ENCODE data around the gene SEC22A.
A peak's percentile ranks its signal among the peaks of the same experiment; 100 is the strongest.

The SEC22A gene

DNA sequence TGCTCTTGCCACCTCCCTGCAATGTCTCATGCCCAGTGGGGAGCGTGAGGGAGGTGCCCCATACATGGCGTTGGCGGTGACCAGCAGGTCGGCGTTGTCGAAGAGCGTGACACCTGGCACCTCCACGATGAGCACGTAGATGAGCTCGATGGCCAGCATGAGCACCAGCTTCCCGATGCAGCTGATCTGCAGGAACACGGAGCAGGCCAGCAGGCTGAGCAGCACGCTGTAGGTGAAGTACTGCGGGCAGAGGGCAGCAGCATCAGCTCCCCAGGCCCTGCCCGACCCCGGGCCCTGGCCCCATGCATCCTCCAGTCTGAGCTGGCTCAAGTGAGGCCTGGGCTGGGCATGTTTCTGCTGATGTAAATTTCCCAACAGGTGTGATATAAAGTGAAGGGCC lies 98.3 kb downstream of the SEC22A start:
- intact Hi-C loops (cut with DNase I), result no loop called here
- DNase-seq, result peak in 2 of 10 donors; percentile 46 to 64

GRCh38 chr3:123300583-123300982 lies 98.8 kb downstream of the SEC22A start:
- intact Hi-C loops (cut with DNase I), result no loop called here
- DNase-seq, result peak in 2 of 10 donors; percentile 22 to 61

DNA sequence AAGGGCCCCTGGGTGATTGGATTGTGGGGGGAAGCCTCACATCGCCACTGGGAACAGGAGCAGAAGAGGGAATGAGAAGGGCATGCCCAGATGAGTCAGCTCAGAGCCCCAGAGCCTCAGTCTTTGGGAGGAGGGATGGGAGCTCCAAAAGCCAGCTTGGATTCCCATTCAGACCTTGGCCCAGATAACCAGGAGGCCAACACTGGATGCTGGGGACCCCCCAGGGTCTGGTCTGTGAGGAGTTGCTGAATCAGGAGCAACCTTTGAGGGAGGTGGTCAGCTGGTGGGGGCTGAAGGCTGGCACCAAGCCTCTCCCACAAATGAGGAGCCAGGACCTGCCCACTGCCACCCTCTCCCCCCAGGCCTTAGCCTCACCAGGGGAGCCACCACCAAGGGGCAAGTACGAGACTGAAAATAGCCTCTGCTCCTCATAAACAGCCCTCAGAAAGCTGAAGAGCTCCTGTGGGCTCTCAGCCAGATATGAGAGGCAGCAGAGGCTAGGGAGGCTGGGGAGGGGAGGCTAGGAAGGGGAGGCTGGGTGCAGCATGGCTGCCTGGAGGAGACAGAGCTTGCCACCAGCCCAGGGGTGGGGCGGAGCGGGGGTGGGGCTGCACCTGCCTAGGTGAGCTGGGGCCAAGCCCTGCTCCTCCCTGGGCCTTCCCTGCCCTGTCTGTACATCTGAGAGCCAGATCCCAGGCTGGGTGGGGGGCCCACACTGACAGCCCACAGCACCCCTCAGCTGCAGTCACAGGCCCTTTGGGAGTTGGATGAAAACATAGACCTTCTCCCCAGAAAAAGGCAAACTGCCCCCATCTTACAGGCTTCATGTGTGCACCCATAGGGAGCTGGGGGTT lies 99.8 kb downstream of the SEC22A start:
- peak in 3 of 10 donors; percentile 39 to 45 (median 44) for DNase-seq
- intact Hi-C loops (cut with DNase I), result no loop called here

DNA sequence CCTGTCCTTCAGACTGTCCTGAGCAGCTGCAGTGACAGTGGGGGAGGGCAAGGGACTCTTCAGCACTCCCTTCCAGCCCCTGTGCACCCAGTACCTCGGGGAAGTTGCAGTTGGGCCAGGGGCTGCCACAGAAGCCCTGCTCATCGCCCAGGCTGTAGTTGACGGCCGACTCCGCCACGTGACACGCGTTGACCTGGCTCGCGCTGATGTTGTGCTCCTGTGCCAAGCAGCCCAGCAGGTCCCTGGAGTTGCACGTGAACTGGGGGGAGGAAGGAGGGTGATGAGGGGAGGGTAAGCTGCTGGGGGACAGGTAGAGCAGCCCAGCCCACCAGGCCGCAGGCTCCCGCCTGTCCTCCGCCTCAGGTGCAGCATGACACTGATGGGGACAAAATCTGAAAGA lies 101.2 kb downstream of the SEC22A start:
- peak in 3 of 10 donors; percentile 44 to 78 (median 64) for DNase-seq
- intact Hi-C loops (cut with DNase I), result no loop called here

DNA sequence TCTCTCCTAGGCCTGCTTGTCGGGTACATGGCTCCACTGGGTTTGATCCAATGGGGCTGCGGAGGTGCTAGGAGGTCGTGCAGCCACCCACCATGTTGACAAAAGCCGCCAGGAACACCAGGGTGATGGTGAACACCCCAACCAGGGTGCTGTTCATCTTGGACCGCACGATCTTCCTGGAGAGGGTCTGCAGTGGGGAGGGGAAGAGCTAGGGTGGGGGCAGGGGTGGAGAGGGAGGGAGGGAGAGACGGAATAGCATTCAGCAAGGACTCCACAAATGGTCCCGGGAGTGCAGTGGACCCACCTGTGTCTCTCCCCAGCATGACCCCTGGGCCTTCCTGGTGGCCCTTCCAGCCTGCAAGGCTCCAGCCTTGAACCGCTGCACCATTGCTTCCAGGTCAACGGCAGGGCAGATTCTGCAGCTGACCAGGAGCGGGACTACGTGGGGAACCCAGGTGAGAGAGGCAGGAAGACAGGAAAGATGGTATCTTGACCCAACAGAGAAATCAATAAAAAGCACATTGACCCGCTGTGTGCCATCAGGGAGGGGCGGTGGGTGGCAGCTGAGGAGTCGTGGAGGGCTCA lies 102.3 kb downstream of the SEC22A start:
- intact Hi-C loops (cut with DNase I), result no loop called here
- peak in 3 of 10 donors; percentile 25 to 47 (median 46) for DNase-seq

- DNase-seq, result peak in 2 of 10 donors; percentile 50 to 74
- intact Hi-C loops (cut with DNase I), result no loop called here
Measured at GRCh38 chr3:123305192-123305591, 103.4 kb downstream of the SEC22A start.

DNA sequence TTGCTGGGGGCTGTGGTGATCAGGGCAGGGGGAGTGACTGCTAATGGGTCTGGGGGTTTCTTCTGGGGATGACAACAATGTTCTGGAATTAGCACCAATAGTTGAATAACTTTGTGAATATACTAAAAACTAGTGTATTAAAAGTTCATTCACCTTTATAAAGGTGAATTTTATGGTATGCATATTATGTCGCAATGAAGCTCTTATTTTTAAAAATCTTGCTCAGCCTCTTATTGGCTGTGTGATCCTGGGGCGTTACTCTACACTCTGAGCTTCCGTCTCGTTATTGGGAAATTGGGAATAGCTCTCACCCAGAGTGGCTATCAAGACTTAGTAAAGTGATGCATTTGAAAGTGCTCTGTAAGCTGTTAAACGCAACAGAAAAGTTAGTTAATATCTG lies 105.3 kb downstream of the SEC22A start:
- peak in 1 of 10 donors; percentile 14 for DNase-seq
- intact Hi-C loops (cut with DNase I), result no loop called here

- peak in 3 of 10 donors; percentile 37 to 72 (median 43) for DNase-seq
- intact Hi-C loops (cut with DNase I), result no loop called here
Measured at GRCh38 chr3:123310186-123310585, 108.4 kb downstream of the SEC22A start.

DNA sequence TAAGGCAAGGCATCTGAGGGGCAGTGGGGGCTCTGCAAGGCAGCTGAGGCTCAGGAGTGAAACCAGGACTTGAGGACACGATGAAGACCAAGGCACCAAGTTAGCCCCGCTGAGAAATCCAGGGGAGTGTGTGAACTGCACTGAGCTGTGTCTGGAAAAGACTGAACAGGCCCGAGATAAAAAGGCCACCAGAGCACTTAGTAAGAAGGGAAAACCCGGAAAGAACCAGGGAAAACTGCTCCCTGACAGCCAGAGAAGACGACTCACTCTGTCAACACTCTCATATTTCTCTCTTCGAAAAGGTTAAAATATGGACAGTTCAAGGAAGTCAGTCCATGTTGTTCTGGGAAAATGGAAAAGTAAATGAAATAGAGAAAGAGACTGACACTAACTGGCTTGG lies 109.0 kb downstream of the SEC22A start:
- intact Hi-C loops (cut with DNase I), result no loop called here
- DNase-seq, result peak in 3 of 10 donors; percentile 16 to 55 (median 27)

GRCh38 chr3:123311201-123311600 lies 109.5 kb downstream of the SEC22A start:
- peak in 3 of 10 donors; percentile 44 to 62 (median 52) for DNase-seq
- intact Hi-C loops (cut with DNase I), result no loop called here

DNA sequence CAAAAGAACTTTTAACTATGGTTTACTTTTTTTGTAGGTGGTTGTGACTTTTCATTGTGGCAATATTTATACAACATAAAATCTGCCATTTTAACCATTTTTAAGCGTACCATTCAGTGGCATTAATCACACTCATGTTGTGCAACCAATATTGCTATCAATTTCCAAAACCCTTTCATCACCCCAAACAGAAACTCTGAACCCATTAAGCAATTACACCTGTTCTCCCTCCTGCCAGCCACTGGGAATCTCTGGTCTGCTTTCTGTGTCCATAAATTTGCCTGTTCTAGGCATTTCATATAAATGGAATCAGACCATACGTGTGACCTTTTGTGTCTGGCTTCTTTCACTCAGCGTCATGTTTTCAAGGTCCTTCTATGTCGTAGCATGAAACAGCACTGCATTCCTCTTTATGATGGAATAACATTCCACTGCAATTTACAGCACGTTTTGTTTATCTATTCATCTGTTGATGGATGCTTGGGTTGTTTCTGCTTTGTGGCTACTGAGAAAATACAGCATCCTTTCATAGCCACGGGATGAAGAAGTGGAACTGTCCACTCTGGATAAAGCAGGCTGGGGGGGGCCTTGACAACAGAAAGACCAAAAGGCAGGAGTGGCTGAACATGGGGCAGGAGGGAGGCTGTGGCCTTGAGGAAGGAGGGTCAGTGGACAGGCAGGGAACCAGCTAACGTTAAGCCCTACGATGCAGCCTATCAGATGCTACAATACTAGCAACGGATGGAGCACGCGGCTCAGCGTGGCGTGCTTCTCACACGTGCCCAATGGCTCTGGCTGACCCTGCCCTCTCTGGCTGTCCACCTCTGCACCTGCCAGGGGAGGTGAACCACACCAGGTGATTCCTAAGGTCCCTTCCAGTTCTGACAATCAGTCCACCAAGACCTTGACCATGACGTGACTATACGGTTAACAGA lies 110.9 kb downstream of the SEC22A start:
- peak in 3 of 10 donors; percentile 21 to 53 (median 49) for DNase-seq

GRCh38 chr3:123313889-123314288 lies 112.1 kb downstream of the SEC22A start:
- intact Hi-C loops (cut with DNase I), result no loop called here
- DNase-seq, result peak in 2 of 10 donors; percentile 10 to 22

More for the DNA sequence above, 110.9 kb downstream of the SEC22A start:
- intact Hi-C loops (cut with DNase I), result no loop called here

- intact Hi-C loops (cut with DNase I), result no loop called here
- peak in 2 of 10 donors; percentile 33 to 62 for DNase-seq
Measured at GRCh38 chr3:123314359-123315270, 112.9 kb downstream of the SEC22A start.

DNA sequence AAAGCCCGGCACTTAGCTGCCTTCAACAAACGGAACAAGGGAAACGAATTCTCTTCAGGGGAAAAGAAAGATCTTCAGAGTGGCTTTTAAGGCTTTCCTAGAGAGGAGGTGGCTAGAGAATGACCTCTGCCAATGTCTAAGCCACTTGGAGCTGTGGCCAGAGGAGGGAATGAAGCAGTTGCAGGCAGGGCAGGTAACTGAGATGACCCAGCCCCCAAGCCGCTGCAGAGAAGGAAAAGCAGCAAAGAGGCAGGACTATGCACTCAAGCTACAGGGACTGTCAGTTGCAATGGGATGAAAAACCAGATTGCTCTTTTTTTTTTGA lies 113.5 kb downstream of the SEC22A start:
- no peak for DNase-seq
- intact Hi-C loops (cut with DNase I), result no loop called here

- DNase-seq, result peak in 3 of 10 donors; percentile 13 to 54 (median 37)
- intact Hi-C loops (cut with DNase I), result no loop called here
Measured at GRCh38 chr3:123317716-123318115, 116.0 kb downstream of the SEC22A start.

DNA sequence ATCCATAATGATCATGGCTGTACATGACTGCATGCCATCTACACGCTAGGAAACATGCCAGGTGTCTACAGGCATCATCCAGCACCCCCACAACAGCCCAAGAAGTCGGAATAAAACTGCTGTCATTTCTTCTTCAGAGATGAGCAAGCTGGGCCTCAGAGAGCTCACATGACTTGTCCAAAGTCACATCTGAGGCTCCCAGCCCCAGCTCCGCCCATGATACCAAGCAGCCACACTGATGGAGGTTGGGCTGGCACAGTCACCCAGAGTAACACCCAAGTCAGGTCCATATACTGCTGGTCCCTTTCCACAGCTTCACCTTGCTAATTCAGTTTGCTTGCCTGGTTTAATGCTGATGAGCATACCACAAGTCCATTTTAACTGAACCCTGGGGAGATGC lies 116.6 kb downstream of the SEC22A start:
- peak in 2 of 10 donors; percentile 8 to 44 for DNase-seq
- intact Hi-C loops (cut with DNase I), result no loop called here

GRCh38 chr3:123319760-123320159 lies 118.0 kb downstream of the SEC22A start:
- intact Hi-C loops (cut with DNase I), result no loop called here
- DNase-seq, result peak in 1 of 10 donors; percentile 29

GRCh38 chr3:123320221-123320620 lies 118.5 kb downstream of the SEC22A start:
- intact Hi-C loops (cut with DNase I), result no loop called here

GRCh38 chr3:123321806-123322205 lies 120.1 kb downstream of the SEC22A start:
- peak in 3 of 10 donors; percentile 48 to 85 (median 62) for DNase-seq
- intact Hi-C loops (cut with DNase I), result no loop called here

More at GRCh38 chr3:123320221-123320620, 118.5 kb downstream of the SEC22A start:
- DNase-seq, result peak in 3 of 10 donors; percentile 8 to 61 (median 45)

Measured in posterior cingulate gyrus (tissue), 11 donors.